GM12892 (cell line): ENCODE data around the gene RXRG.

Experiments used
- POLR2A ChIP-seq: IDR thresholded peaks from 2 replicates; pipeline ENCODE4 v1.6.1; 2011; ENCODE audit warnings: low read depth, low read length, control low read depth
- TAF1 ChIP-seq: IDR thresholded peaks from 2 replicates; pipeline ENCODE4 v1.6.1; 2011; ENCODE audit warnings: low read depth, mild to moderate bottlenecking, control low read depth, low read length, borderline replicate concordance

DNA sequence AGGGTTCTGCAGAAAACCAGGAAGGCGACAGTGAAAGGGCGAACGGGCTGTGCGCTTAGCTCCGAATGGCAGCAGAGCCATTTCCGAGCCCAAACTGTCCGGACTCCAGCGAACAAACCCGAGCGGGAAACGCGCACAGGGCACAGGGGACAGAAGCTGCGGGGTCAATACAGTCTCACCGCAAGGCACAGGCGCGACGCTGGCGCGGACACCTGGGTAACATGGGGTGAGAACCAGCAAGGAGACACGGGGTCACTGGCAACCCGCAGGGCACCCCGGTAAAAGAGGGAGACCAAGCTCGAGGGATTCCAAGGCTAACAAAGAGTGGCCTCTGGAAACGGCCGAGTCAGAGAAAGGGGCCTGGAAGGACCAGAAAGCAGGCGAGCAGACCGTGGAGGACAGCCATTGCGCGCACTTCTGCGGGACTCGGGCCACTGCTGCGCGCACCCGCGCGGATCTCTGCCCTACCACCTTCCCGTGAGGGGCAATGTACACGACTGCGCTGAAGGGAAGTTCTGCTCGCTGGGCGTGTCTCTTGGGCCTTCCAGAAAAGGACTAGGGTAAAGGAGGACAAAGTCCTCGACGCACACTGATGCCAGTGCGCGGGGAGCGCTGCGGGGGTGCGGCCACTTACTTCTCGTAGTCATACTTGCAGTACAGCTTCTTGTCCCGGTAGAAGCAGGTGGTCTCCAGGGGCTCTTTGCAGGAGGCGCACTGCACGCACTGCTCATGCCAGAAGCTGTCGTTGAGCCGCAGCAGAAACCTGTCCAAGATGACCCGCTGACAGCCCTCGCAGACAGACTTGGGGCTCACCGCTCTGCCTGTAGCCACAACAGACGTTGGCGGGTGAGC lies 92.3 kb downstream of the RXRG start:
- TF ChIP-seq POLR2A: no peak
- TF ChIP-seq TAF1: no peak
